Measurements from ENCODE around the gene PDZD2.

- TF ChIP-seq CTCF (conservative IDR thresholded peaks at IDR 0.05; ENCODE audit: low read depth, low read length) (no peak), EZH2 (IDR thresholded peaks at IDR 0.05; ENCODE audit: borderline replicate concordance, low read depth, low read length, poor library complexity, severe bottlenecking) (no peak)
Observed at GRCh38 chr5:32071351-32071944, 432.5 kb downstream of the PDZD2 start.
